ENCODE measurements around the gene IMPG2. TPM values are rescaled to one million over a fixed set of nuclear protein-coding genes. Genes with fewer than 3 reads are reported as not detected.

The IMPG2 gene
- total RNA-seq, 1 donor from 2014 or later = 0.50 TPM

GRCh38 chr3:101288294-101288693 lies 32.1 kb downstream of the IMPG2 start:
- Mint-ChIP-seq H3K36me3 (ENCODE audit: low read depth) (peaks cover 3% of the 10 kb centered on the region), H3K4me3 (ENCODE audit: unreplicated experiment) (no peak overlapping the region), H3K27me3 (ENCODE audit: low read depth) (no peaks in the 10 kb centered on the region), H3K4me1 (ENCODE audit: low read depth) (peaks cover 23% of the 10 kb centered on the region), H3K27ac (ENCODE audit: unreplicated experiment) (no peak overlapping the region), H3K9me3 (ENCODE audit: low read depth) (peaks cover 4% of the 10 kb centered on the region)
- no peak for DNase-seq (ENCODE audit: low spot score)
- no peak for TF ChIP-seq CTCF (IDR thresholded peaks at IDR 0.05)

GRCh38 chr3:101284757-101285156 lies 35.6 kb downstream of the IMPG2 start:
- Mint-ChIP-seq H3K4me3 (ENCODE audit: unreplicated experiment) (no peak overlapping the region), H3K27me3 (ENCODE audit: low read depth) (no peaks in the 10 kb centered on the region), H3K27ac (ENCODE audit: unreplicated experiment) (no peak overlapping the region), H3K36me3 (ENCODE audit: low read depth) (peaks cover 3% of the 10 kb centered on the region), H3K9me3 (ENCODE audit: low read depth) (peaks cover 4% of the 10 kb centered on the region), H3K4me1 (ENCODE audit: low read depth) (peaks cover 11% of the 10 kb centered on the region)
- no peak for DNase-seq (ENCODE audit: low spot score)
- no peak for TF ChIP-seq CTCF (IDR thresholded peaks at IDR 0.05)

GRCh38 chr3:101281521-101282030 lies 38.8 kb downstream of the IMPG2 start:
- DNase-seq (ENCODE audit: low spot score) = no peak
- Mint-ChIP-seq H3K4me1 (ENCODE audit: low read depth) (peaks cover 13% of the 10 kb centered on the region), H3K36me3 (ENCODE audit: low read depth) (peaks cover 1% of the 10 kb centered on the region), H3K27ac (ENCODE audit: unreplicated experiment) (no peak overlapping the region), H3K4me3 (ENCODE audit: unreplicated experiment) (no peak overlapping the region), H3K9me3 (ENCODE audit: low read depth) (no peaks in the 10 kb centered on the region), H3K27me3 (ENCODE audit: low read depth) (no peaks in the 10 kb centered on the region)
- no peak for TF ChIP-seq CTCF (IDR thresholded peaks at IDR 0.05)

- H3K4me1 Mint-ChIP-seq (ENCODE audit: low read depth) = peaks cover 13% of the 10 kb centered on the region
- no peak overlapping the region for H3K4me3 Mint-ChIP-seq (ENCODE audit: unreplicated experiment)
- no peaks in the 10 kb centered on the region for H3K9me3 Mint-ChIP-seq (ENCODE audit: low read depth)
- no peak overlapping the region for H3K27ac Mint-ChIP-seq (ENCODE audit: unreplicated experiment)
- no peak for TF ChIP-seq CTCF (IDR thresholded peaks at IDR 0.05)
- no peak for DNase-seq (ENCODE audit: low spot score)
- H3K36me3 Mint-ChIP-seq (ENCODE audit: low read depth) = peaks cover 1% of the 10 kb centered on the region
- no peaks in the 10 kb centered on the region for H3K27me3 Mint-ChIP-seq (ENCODE audit: low read depth)
Observed at GRCh38 chr3:101279765-101280385, 40.5 kb downstream of the IMPG2 start.

- DNase-seq (ENCODE audit: low spot score) = no peak
- peaks cover 13% of the 10 kb centered on the region for H3K4me1 Mint-ChIP-seq (ENCODE audit: low read depth)
Observed at GRCh38 chr3:101279162-101279561, 41.2 kb downstream of the IMPG2 start.

More at GRCh38 chr3:101279162-101279561, 41.2 kb downstream of the IMPG2 start:
- Mint-ChIP-seq H3K4me3 (ENCODE audit: unreplicated experiment) (no peak overlapping the region), H3K27ac (ENCODE audit: unreplicated experiment) (no peak overlapping the region), H3K27me3 (ENCODE audit: low read depth) (no peaks in the 10 kb centered on the region), H3K36me3 (ENCODE audit: low read depth) (peaks cover 1% of the 10 kb centered on the region), H3K9me3 (ENCODE audit: low read depth) (no peaks in the 10 kb centered on the region)
- no peak for TF ChIP-seq CTCF (IDR thresholded peaks at IDR 0.05)

Data from chondrocyte (in vitro differentiated cells).